ENCODE data around the gene EVX1. TPM values are rescaled to one million over a fixed set of nuclear protein-coding genes. Genes with fewer than 3 reads are reported as not detected.

Gene EVX1
- total RNA-seq, 2 experiments from 2014 or later: 0.25 to 0.33 TPM

- Mint-ChIP-seq H3K9me3 (no peaks in the 10 kb centered on the region), H3K4me1 (ENCODE audit: low read depth) (peaks cover 16% of the 10 kb centered on the region), H3K4me3 (no peak overlapping the region), H3K27ac (no peak overlapping the region), H3K36me3 (ENCODE audit: low read depth) (no peaks in the 10 kb centered on the region), H3K27me3 (peaks cover 83% of the 10 kb centered on the region)
- TF ChIP-seq, protein P1, sequence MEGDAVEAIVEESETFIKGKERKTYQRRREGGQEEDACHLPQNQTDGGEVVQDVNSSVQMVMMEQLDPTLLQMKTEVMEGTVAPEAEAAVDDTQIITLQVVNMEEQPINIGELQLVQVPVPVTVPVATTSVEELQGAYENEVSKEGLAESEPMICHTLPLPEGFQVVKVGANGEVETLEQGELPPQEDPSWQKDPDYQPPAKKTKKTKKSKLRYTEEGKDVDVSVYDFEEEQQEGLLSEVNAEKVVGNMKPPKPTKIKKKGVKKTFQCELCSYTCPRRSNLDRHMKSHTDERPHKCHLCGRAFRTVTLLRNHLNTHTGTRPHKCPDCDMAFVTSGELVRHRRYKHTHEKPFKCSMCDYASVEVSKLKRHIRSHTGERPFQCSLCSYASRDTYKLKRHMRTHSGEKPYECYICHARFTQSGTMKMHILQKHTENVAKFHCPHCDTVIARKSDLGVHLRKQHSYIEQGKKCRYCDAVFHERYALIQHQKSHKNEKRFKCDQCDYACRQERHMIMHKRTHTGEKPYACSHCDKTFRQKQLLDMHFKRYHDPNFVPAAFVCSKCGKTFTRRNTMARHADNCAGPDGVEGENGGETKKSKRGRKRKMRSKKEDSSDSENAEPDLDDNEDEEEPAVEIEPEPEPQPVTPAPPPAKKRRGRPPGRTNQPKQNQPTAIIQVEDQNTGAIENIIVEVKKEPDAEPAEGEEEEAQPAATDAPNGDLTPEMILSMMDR (IDR thresholded peaks at IDR 0.05): no peak
- intact Hi-C loops (cut with DNase I, micrococcal nuclease): no loop called here
- H3K4me3 ChIP-seq (ENCODE audit: low read length): no peak overlapping the region
- ChIA-PET CTCF (no interaction called here), POLR2A (no interaction called here)
- H3K27me3 ChIP-seq (ENCODE audit: control insufficient read depth in 1 of 2, insufficient read depth in 2 of 2, low read length in 2 of 2): peaks cover 72 to 91% of the 10 kb centered on the region in 2 experiments
- H3K9me3 ChIP-seq (ENCODE audit: control insufficient read depth in 1 of 2, insufficient read depth in 1 of 2, low read length in 2 of 2): peaks cover 0 to 17% of the 10 kb centered on the region in 2 experiments
- ATAC-seq (ENCODE audit: poor library complexity) (no peak), DNase-seq (no peak)
- peaks cover 9% of the 10 kb centered on the region for H3K4me1 ChIP-seq (ENCODE audit: insufficient read depth, low read length)
- no peak overlapping the region for H3K27ac ChIP-seq (ENCODE audit: low read depth in 1 of 2, low read length in 2 of 2)
- no peaks in the 10 kb centered on the region for H3K36me3 ChIP-seq (ENCODE audit: insufficient read depth, low read length)
Observed at GRCh38 chr7:27251652-27252590, 9.3 kb downstream of the EVX1 start.

DNA sequence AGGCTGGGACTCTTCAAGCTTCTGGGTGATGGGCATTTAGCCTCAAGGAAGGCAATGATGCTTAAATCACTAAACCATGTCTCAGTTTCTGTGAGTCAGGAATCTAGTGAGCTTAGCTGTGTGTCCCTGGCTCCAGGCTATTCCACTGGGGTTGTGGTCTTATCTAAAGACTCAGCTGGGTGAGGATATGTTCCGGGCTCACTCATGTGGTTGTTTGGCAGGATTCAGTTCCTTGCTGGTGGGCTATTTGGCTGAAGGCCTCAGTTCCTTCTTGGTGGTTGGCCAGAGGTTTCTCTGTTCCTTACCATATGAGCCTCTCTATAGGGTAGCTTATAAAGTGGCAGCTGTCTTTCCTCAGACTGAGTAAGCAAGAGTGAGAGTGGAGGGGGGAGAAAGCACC, 12.0 kb downstream of the EVX1 start:
- H3K4me1 ChIP-seq (ENCODE audit: insufficient read depth, low read length): peaks cover 9% of the 10 kb centered on the region
- DNase-seq: no peak
- TF ChIP-seq, protein P1 (IDR thresholded peaks at IDR 0.05): no peak
- H3K9me3 ChIP-seq (ENCODE audit: control insufficient read depth in 1 of 2, insufficient read depth in 1 of 2, low read length in 2 of 2): peaks cover 0 to 21% of the 10 kb centered on the region in 2 experiments
- peaks cover 45 to 65% of the 10 kb centered on the region in 2 experiments for H3K27me3 ChIP-seq (ENCODE audit: control insufficient read depth in 1 of 2, insufficient read depth in 2 of 2, low read length in 2 of 2)
- Mint-ChIP-seq H3K4me1 (ENCODE audit: low read depth) (peaks cover 16% of the 10 kb centered on the region), H3K27ac (no peak overlapping the region), H3K27me3 (peaks cover 70% of the 10 kb centered on the region), H3K4me3 (no peak overlapping the region), H3K36me3 (ENCODE audit: low read depth) (no peaks in the 10 kb centered on the region), H3K9me3 (no peaks in the 10 kb centered on the region)
- ATAC-seq (ENCODE audit: poor library complexity): no peak
- no peak overlapping the region for H3K4me3 ChIP-seq (ENCODE audit: low read length)
- POLR2A ChIA-PET: no interaction called here
- intact Hi-C loops (cut with DNase I, micrococcal nuclease): no loop called here
- no peaks in the 10 kb centered on the region for H3K36me3 ChIP-seq (ENCODE audit: insufficient read depth, low read length)
- CTCF ChIA-PET: no interaction called here
- H3K27ac ChIP-seq (ENCODE audit: low read depth in 1 of 2, low read length in 2 of 2): no peak overlapping the region

GRCh38 chr7:27260211-27260610, 17.6 kb downstream of the EVX1 start:
- Histone ChIP-seq H3K4me1 (ENCODE audit: insufficient read depth, low read length) (no peaks in the 10 kb centered on the region), H3K4me3 (ENCODE audit: low read length) (no peak overlapping the region), H3K36me3 (ENCODE audit: insufficient read depth, low read length) (no peaks in the 10 kb centered on the region), H3K27me3 (ENCODE audit: control insufficient read depth in 1 of 2, insufficient read depth in 2 of 2, low read length in 2 of 2) (peaks cover 2 to 16% of the 10 kb centered on the region in 2 experiments), H3K9me3 (ENCODE audit: control insufficient read depth in 1 of 2, insufficient read depth in 1 of 2, low read length in 2 of 2) (peaks cover 0 to 7% of the 10 kb centered on the region in 2 experiments), H3K27ac (ENCODE audit: low read depth in 1 of 2, low read length in 2 of 2) (no peak overlapping the region)
- Mint-ChIP-seq H3K27me3 (peaks cover 48% of the 10 kb centered on the region), H3K27ac (no peak overlapping the region), H3K9me3 (no peaks in the 10 kb centered on the region), H3K4me1 (ENCODE audit: low read depth) (no peaks in the 10 kb centered on the region), H3K4me3 (no peak overlapping the region), H3K36me3 (ENCODE audit: low read depth) (no peaks in the 10 kb centered on the region)
- TF ChIP-seq, protein P1 (IDR thresholded peaks at IDR 0.05): no peak
- intact Hi-C loops (cut with DNase I, micrococcal nuclease): loop anchor here in 1 of 2 experiments (5.0 kb wide), 1 partner anchor 952 kb away; no protein-coding TSS in a partner anchor
- ChIA-PET CTCF (interaction anchor here (0.7 kb wide), 1 partner anchor 568 kb away, joined by 3 read pairs; no protein-coding TSS in a partner anchor), POLR2A (no interaction called here)
- DNase-seq (no peak), ATAC-seq (ENCODE audit: poor library complexity) (no peak)
